GM19455 (cell line): Measurements from ENCODE around the gene TGM4.
A peak's percentile ranks its signal among the peaks of the same experiment; 100 is the strongest.

ENCODE experiments used
- ATAC-seq: cut with Tn5 transposase; IDR thresholded peaks from one replicate; pipeline ENCODE4 v1.9.1; 2021; ENCODE audit not compliant: unreplicated experiment

TGM4 gene

DNA sequence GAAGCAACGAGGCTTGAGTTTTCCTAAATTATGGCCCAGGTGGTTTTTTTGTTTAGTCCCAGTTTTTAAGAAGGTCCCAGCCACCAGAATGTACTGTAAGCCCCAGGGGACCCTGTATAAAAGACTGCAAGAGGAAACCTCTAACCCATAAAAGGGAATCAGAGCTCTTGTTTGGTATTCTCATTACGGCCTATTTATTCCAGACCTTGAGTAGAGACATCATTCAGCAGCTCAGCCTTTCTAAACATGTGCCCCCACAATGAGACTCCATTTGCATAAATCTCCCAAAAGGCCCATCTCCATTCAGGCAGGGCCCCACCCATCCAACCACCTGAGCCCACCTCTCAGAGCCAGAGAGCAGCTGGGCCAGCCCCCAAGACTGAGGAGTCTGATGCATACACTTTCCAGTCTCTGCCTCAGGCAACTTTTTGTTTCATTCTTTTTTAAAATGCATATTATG, 75.9 kb downstream of the TGM4 start:
- no peak for ATAC-seq

DNA sequence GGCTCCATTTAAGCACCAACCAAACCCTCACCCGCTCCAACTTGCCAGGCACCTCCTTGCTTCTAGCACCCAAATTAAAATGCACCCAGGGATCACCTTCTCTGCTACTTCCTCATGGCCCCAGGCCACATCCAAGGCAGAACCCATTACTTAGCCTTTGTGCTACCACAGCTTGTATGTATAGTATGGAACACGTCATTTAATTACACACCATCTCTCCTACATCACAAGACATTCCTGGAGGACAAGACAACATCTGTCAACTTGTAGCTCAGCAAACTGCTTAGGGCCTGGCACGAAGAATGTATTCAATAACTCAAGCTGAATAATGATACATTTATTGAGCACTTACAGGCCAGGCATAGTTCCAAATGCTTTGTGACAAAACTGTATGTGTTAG, 78.3 kb downstream of the TGM4 start:
- no peak for ATAC-seq

DNA sequence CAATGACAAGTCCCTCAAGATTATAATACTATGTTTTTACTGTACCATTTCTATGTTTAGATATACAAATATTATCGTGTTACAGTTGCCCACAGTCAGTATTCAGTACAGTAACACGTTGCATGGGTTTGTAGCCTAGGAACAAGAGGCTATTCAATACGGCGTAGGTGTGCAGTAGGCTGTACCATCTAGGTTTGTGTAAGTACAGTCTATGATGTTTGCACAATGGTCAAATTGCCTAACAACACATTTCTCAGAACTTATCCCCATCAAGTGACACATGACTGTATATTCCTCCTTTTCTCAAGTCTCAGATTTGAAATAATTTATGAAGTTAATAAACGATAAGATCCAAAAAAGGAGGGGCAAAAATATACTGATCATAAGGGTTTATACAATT, 79.9 kb downstream of the TGM4 start:
- no peak for ATAC-seq

DNA sequence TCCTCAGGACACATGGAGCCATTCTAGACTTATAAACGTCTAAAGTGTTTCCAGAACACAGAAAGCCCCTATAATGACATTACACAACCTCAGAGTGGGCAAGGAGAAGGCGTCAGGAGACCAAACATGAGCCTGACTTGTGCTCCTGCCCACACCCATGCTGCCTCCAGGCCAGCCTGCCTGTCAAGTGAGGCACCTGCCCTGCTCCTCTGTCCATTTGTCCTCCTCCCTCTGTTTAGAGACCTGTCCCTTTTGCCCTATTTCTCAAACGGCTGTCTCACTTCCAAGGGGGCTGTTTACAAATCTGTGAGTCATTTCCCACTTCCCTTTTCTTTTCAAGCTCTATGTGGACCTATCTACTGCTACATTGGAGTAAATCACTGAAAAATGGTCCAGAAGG, 80.6 kb downstream of the TGM4 start:
- ATAC-seq = no peak

DNA sequence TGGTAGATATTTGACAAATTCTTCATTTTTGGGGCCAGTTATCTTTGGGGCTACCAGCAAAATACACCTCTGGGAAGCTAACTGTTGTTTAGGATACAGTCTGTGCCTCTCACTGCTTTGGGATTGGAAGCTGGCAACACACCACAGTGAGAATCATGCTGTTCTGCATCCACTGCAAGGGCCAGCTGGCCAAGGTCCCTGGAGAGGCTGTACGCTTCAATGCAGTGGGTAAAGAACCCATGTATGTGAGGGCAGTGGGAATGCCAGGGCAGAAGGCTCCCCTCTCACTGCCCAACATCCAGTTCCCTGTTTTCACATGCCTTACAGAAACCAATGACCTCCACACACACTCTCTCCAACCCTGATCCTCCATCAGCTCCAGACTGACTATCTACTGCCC, 81.5 kb downstream of the TGM4 start:
- no peak for ATAC-seq

DNA sequence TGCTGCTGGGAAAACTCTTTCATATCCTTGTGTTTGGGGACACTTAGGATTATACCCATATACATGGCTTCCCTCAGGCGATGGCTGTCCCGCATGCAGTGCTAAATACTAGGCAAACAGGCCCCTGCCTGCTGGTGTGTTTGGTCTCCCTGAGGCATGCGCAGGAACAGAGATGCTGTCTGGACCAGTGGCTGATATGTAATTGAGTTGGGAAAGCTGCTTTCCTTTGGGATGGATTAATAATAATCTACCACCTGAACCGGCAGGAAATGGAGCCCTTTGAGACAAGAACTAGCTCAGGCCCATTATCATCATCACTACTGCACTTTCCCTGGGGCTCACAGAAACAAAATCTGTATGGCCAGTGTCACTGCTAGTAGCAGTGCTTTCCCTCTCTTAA, 83.6 kb downstream of the TGM4 start:
- ATAC-seq = no peak

DNA sequence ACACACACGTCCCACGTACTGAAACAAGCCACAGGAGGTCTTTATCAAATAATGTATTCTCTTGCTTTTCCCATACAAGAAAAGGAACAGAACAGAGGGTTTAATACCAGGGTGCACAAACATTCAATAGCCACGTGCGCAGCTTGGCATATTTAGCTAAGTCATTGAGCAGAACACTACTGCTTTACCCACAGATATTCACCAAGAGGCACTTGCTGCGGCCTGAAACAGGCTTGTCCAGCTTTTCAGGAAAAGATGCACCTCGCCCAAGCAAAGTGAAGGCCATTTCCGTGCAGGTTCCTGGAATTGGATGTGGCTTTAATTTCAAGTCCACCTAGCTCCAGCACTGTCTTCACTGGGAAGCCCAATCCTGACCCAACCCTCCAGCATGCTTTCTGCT, 84.0 kb downstream of the TGM4 start:
- no peak for ATAC-seq

DNA sequence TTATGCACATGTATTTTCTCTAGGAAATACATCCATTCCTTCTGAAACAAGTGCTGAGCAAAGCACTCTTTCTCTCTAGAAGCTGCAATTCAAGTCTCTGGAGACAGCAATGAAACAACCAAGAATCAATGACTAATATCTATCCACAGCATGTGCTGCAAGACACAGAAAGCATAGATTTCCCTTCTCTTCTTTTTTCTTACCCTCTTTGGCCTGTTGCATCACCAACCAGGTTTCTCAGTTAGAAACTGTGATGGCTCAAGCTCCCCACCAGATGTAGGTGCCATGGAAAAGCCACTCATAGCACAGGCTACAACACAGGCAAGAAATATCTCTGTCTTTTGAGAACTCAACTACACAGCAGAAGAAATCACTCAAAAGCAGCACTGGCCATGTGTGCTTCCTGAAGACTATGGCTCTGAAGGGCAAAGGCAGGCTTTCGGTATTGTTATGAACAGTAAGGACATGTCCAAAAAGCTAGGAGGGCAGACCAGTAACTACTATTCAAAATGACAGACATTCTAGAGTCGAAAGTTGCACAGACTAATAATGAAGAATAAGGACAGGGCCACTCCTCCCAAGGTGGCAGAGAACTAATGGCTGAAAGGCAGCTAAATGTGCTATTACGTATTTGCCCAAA, 86.1 kb downstream of the TGM4 start:
- ATAC-seq = peak; percentile 45

DNA sequence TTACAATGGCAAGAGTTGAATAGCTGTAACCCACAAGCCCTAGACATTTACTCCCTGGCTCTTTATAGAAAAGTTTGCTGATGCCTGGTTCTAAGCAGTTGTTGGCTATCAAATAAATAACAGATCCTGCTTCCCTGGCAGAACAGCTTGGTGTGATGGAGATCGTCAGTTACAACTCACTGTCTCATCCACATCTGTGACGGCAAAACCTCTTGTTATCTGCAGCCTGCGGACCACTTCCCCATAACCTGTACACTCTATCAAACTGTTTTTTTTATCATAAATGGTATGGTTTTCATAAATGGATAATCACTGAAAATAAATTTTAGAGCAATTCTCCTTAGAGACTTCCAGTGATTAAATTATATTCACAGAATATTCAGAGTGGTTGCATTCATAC, 87.5 kb downstream of the TGM4 start:
- no peak for ATAC-seq

DNA sequence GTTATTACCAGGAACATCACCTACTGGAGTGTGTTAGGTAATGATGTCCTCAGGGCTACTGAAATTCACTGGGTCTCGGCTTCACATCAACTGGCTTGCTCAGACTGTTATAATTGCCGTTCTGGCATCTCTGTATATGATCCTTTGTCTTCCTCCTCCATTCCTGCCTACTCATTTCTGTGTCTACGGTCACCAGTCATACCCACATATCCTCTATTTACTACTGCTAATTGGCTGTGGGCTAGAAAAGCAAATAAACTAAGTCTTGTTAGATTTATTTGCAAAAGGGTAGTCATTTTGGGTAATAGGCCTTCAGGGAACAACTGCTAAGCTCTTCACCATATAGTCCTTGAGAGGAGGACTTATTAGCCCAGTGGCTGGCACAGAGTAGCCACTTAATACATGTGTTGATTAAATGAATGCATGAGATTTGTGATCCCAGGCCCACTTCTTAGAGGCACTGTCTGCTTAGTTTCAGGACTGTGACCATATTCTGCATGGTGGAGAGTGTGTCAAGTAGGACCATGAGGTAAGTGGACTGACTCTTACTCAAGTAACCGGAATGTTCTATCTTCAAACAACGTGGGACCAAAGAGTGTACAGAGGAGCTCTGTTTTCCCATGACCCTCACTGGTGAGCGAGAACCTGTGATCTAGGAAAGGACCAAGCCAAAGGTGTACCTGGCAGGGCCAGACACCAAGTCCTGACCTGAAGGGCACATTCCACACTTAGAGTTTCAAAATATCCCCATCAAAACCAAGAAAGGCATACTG, 88.4 kb downstream of the TGM4 start:
- no peak for ATAC-seq

DNA sequence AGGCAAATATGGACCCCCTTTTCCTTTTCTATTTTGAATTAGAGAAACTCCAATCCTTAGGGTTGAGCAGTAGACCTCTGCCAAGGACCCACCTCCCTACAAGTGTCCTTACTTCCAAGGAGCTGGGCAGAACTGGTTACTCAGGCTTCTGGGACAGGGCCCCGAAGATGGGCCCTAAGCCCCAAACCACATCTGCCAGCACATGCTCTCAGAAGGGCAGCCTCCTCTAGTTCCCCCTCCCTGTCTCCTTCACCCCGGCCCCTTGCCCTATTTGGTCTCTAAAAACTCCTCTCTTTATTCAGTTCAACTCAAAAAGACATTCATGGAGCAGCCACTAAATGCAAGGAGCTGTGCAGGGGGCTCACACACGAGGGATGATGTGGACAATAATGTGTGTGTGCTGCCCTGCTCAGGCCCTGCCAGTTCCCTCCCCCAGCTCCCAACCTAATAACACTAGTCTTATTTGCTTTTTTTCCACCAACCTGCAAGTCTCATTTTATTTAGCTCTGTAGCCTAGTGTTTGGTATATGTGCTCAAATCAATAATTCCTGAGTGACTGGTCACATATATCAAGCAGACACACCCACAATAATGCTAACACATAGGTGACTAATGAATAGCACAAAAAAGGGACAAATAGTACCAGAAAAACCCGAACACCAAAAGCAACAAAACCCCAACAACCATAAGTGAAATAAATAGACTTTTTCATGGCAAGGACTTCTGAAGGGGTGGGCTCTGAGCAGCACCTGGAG, 89.3 kb downstream of the TGM4 start:
- ATAC-seq = no peak
